Measurements from ENCODE around the gene TM9SF1.

DNA sequence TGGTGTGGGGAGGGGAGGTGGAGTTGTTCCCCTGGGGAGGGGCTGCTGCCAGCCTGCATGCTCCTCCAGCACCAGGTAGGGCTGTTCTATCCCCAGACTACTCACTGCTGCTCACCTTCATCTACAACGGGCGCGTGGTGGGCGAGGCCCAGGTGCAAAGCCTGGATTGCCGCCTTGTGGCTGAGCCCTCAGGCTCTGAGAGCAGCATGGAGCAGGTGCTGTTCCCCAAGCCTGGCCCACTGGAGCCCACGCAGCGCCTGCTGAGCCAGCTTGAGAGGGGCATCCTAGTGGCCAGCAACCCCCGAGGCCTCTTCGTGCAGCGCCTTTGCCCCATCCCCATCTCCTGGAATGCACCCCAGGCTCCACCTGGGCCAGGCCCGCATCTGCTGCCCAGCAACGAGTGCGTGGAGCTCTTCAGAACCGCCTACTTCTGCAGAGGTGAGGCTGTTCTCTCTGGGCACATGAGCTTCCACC, 30.7 kb downstream of the TM9SF1 start:
- TF ChIP-seq, protein P1, sequence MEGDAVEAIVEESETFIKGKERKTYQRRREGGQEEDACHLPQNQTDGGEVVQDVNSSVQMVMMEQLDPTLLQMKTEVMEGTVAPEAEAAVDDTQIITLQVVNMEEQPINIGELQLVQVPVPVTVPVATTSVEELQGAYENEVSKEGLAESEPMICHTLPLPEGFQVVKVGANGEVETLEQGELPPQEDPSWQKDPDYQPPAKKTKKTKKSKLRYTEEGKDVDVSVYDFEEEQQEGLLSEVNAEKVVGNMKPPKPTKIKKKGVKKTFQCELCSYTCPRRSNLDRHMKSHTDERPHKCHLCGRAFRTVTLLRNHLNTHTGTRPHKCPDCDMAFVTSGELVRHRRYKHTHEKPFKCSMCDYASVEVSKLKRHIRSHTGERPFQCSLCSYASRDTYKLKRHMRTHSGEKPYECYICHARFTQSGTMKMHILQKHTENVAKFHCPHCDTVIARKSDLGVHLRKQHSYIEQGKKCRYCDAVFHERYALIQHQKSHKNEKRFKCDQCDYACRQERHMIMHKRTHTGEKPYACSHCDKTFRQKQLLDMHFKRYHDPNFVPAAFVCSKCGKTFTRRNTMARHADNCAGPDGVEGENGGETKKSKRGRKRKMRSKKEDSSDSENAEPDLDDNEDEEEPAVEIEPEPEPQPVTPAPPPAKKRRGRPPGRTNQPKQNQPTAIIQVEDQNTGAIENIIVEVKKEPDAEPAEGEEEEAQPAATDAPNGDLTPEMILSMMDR (IDR thresholded peaks at IDR 0.05 in 8 of 11, conservative IDR thresholded peaks at IDR 0.05 in 3 of 11): no peak
- no peak for TF ChIP-seq POLR2A (IDR thresholded peaks at IDR 0.05)
